GM19193 (cell line): ENCODE measurements around the gene MT1F.

Experiments used
- POLR2A ChIP-seq: IDR thresholded peaks from 4 replicates; pipeline ENCODE4 v1.6.1; 2011; ENCODE audit not compliant: insufficient read depth, insufficient read length; ENCODE audit errors: extremely low read depth

The MT1F gene

DNA sequence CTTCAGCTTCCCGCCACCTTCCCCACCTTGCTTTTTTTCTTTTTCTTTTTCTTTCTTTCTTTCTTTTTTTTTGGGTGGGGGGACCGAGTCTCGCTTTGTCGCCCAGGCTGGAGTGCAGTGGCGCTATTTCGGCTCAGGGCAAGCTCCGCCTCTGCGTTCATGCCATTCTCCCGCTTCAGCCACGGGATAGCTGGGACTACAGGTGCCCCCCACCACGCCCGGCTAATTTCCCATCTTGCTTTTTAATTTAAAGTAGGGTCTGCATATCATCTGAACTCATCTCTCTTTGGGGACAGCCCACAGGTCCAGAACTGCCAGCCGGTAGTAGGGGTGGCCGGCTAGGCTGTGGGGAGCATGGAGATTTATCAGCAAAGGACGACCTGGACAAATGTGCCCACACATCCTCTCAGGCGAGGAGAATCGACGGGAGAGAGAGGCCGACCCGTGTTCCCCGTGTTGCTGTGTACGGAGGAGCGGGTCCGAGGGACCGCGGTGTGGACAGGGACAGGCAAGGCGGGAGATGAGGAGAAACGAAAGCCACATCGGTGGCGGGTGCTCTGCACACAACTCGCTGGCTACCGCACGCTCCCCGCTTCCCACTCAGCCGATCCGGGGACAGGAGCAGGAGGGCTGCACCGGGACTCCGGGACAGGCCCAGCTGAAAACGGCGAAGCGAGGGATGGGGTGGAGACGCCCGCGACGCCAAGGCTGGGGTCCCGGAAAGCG, 22.9 kb upstream of the MT1F start:
- TF ChIP-seq POLR2A, result no peak

DNA sequence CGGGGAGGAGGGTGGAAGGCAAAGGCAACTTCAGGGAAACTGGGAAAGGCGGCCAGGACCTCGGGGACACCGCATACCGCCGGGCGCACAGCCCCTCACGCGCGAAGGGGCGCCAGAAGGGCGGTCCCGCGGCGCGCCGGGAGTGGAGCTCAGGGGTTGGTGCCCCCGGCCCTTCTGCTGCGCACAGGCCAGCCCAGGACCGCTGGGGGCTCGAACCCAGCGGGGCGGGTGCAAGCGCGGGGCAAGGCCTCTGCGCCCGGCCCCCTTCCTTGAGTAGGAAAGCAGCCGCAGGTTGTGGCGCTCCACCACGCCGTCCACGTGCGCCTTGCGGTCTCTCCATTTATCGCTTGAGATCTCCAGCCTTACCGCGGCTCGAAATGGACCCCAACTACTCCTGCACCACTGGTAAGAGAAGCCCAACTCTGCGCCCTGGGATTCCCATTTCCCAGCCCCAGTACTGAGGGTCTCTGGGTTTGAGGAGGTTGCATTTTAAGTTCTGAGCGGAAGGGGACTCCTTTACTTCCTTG, 22.3 kb upstream of the MT1F start:
- TF ChIP-seq POLR2A, result no peak

DNA sequence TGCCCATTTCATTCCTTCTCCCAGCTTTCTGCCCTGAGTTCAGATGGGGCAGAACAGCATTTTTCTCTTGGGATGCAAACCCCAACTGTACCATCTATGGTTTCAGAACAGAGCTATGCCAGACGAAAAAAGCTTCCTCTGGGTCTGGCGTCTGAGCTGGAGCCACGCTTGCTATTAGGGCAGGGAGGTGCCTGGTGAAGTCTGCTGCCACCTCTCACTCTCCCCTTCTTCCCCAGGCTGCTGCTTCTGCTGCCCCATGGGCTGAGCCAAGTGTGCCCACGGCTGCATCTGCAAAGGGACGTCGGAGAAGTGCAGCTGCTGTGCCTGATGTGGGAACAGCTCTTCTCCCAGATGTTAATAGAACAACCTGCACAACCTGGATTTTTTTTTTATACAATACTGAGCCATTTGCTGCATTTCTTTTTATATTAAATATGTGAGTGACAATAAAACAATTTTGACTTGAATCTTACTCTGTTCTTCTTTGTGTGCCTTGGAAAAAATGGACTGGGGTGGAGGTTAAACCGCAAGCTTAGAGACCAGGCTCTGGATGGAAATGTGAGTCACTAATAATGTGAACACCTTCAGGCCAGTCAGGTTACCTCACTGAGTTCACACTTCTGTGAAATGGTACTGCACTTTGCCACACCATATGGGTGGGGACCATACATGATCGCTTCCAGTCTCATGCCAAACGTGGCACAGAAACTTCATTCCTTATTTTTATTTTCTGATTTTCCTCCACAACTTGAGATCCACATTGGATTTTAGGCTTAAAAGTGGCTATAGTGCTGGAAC, 20.9 kb upstream of the MT1F start:
- no peak for TF ChIP-seq POLR2A

DNA sequence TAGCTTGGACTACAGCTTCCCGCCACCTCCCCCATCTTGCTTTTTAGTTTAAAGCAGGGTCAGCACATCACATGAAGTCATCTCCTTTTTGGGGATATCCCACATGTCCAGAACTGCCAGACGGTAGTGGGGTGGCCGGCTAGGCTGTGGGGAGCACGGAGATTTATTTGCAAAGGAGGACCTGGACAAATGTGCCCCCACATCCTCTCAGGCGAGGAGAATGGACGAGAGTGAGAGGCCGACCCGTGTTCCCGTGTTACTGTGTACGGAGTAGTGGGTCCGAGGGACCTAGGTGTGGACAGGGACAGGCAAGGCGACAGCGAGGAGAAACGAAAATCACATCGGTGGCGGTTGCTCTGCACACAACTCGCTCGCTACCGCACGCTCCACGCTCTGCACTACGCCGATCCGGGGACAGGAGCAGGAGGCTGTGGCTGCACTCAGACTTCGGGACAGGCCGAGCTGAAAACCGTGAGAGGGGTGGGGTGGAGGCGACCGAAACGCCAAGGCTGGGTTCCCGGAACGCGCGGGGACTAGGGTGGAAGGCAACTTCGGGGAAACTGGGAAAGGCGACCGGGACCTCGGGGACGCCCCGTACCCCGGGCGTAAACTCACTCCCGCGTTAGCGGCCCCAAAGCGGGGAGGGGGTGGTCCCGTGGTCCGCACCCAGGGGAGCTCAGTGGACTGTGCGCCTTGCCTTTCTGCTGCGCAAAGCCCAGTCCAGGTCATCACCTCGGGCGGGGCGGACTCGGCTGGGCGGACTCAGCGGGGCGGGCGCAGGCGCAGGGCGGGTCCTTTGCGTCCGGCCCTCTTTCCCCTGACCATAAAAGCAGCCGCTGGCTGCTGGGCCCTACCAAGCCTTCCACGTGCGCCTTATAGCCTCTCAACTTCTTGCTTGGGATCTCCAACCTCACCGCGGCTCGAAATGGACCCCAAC, 19.7 kb upstream of the MT1F start, which contains the start of gene MT1A:
Gene MT1A, plus strand, starts transcription at position 853 of the 937 bp plus-strand sequence. Its CDS starts 73 bp downstream, at position 926.
- no peak for TF ChIP-seq POLR2A

DNA sequence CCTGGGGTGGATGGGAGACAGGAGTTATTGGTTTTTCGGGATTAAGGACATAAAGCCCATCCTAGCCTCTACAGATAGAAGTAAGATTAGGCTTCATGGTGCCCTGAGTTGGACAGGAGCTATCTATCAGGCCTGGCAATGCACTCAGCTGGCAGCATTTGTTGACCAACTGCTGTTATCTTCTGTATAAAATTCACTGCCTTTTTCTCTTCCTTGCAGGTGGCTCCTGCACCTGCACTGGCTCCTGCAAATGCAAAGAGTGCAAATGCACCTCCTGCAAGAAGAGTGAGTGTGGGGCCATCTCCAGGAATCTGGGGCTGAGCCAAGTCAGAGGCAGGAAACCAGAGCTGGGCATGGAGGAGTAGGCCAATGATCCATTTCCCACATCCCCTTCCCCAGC, 18.7 kb upstream of the MT1F start:
- no peak for TF ChIP-seq POLR2A

DNA sequence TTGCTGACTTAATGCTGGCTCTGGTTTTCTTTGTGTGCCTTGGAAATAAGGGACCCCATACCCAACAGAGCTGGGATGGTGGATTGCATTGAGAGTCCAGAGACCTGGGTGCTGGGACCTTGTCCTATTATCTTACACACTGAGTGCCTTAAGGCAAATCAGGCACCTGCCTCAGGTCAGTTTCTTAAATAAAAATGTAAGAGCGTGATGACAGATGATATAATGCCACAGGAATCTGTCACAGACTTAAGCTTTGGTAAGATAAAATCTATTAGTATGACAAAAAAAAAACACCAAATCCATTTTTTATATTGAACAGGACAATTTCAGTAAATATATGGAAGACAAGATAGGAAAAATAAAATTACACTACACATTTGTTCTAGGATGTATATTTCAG, 17.7 kb upstream of the MT1F start:
- no peak for TF ChIP-seq POLR2A

DNA sequence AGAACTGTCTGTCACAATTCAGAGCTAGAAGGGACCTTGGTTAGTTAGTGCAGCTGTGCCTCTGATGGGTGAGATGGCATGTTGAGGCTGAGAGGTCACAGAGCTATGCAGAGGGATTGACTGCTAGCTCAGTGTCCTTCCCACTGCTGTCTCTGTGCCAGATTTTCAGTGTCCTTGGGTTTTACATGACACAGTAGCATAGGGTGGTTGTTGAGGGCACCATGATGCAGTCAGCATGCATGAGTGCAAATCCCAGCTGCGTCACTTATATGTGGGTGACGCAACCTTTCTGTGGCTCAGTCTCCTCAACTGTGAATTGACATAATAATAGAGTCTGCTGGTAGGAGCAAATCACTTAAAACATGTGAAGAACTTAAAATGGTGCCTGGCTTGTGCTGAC, 16.6 kb upstream of the MT1F start:
- TF ChIP-seq POLR2A, result no peak

DNA sequence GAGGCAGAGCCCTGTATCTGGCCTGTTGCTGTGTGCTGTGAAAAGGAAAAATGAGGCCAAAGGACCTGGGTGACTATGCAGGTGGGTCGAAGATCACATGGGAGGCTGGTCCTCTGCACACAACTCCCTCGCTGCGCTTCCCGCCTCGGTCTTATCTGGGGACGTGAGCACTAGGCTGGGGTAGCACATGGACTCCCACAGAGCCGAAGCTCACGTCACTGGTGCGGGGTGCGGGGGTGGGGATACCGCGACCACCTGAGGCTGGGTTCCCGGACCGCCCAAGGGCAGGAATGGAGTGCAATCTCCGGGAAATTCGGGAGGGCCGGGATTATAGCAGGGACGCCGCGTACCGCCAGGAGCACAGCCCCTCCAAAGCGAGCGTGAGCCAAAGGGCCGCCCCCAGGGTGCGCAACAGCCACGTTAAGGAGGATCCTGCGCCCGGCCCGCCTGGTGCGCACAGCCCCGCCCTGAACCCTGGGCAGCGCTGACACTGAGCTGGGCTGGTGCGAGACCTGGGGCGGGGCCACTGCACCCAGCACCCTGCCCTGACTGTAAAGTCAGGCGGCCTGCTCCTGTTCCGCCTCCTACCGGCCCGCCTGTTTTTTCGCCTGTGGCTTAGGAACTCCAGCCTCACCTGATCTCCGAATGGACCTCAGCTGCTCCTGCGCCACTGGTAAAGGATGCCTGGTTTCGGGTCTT, 14.5 kb upstream of the MT1F start:
- no peak for TF ChIP-seq POLR2A

DNA sequence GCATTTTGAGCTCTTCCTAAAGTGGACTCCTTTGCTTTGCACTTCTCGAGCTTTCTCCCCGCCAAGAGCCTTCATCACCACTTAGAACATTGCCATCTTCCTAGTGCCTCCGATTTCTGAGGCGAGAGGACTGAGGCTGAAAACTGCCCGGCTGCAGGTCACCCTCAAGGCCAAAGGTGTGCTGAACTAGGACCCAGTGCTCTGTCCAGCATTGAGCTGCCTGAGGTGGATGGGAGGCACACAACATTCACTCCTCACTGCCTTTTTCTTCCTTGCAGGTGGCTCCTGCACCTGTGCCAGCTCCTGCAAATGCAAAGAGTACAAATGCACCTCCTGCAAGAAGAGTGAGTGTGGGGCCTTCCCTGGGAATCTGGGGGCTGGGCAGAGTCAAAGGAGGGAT, 13.9 kb upstream of the MT1F start:
- no peak for TF ChIP-seq POLR2A

DNA sequence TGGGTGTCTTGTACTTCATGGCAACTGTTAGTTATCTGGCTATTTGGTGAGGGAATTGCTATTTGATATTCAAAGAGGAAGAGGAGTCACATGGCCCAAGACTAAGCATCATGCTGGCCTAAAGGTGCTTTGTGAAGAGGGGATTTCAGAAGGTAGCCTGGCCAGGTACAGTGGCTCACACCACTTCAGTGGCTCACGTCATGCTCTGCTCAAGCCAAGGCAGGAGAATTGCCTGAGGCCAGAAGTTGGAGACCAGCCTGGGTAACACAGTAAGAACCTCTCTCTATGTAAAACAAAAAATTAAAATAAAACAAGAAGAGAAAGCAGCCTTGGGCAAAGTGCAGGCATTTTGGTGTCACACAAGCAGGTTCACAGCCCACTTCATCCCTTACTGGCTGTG, 12.4 kb upstream of the MT1F start:
- TF ChIP-seq POLR2A, result no peak

DNA sequence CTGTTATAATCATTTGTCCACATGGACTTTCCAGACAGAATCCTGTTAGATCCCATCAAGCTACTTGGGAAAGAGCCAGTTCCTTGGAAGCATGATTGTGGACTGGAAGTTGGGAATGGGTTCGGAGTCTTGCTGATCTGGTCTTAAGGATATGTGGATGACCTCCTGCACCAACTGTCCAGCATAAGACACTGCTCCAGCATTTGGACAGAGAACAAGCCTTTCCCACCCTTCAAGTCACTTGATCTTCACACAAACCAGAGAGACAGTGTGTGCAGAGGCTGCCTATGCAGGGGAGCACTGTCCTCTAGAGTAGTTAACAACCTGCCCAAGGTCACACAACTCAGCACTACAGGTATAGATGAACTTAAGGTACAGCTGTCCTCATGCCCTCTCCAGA, 11.9 kb upstream of the MT1F start:
- TF ChIP-seq POLR2A, result no peak

DNA sequence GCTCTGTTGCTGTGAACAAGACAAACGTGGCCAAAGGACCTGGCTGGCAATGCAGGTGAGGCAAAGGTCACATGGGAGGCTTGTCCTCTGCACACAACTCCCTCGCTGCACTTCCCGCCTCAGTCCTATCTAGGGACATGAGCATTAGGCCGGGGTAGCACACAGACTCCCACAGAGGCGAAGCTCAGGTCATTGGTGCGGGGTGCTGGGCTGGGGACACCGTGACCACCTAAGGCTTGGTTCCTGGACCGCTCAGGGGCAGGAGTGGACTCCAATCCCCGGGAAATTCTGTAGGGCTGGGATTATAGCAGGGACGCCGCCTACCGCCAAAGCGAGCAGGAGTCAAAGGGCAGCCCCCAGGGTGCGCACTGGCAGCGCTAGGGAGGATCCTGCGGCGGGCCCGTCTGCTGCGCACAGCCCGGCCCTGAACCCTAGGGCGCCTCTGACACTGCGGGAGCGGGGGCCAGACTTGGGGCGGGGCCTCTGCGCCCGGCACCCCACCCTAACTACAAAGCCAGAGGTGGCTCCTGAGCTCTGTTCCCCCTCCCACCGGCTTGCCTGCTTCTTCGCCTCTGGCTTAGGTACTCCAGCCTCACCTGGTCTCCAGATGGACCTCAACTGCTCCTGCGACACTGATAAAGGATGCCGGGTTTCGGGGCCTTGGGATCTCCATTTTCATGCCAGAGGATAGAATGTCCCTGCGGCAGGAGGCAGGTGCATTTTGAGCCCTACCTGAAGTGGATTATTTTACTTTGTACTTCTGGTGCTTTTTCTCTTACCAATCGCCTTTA, 9.9 kb upstream of the MT1F start:
- TF ChIP-seq POLR2A, result no peak

DNA sequence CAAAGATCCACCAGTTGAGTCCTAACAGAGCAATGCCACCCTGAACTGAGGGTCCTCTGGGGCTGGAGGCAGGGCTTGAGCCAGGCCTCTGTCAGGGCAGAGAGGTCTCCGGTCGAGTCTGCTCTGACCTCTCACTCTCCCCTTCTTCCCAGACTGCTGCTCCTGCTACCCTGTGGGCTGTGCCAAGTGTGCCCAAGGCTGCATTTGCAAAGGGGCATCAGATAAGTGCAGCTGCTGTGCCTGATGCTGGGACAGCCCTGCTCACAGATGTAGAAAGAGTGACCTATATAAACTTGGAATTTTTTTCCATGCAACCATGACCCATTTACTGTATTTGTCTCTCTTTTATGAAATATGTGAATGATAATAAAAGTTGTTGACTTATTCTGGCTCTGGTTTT, 8.5 kb upstream of the MT1F start:
- TF ChIP-seq POLR2A, result no peak
